CD4-positive, alpha-beta memory T cell (primary cell): ENCODE results near the gene DAP3. TPM values are rescaled to one million over a fixed set of nuclear protein-coding genes. Genes with fewer than 3 reads are reported as not detected.
"Not testable (repeated sequence)": the region's sequence is repeated elsewhere in the genome, so short reads cannot be mapped to it uniquely, and the experiment has no call there.

Experiments used
- CTCF ChIA-PET: fragments of 350-600 bp; sonication (Branson Sonifier 250); formaldehyde crosslinking; loops from one replicate; lab custom pipeline; 2021; ENCODE audit warnings: inconsistent platforms; ENCODE audit not compliant: partially characterized antibody; lab: Charles Lee
- POLR2A ChIA-PET: fragments of 350-600 bp; sonication (Branson Sonifier 250); formaldehyde crosslinking; loops from one replicate; lab custom pipeline; 2021; ENCODE audit not compliant: partially characterized antibody; lab: Charles Lee
- DNase-seq, 5 donors: peaks; one replicate each; pipeline versions ENCODE4 v3.0.0 to v3.0.0-alpha.2; 2020 to 2022; ENCODE audit warnings: mixed read lengths in 1 of 5
- H3K27ac ChIP-seq: one replicate; pipeline ENCODE4 v1.7.0; 2013; ENCODE audit warnings: low read depth, low read length
- H3K27me3 ChIP-seq: 2 replicates; pipeline ENCODE4 v1.7.0; 2013; ENCODE audit warnings: mild to moderate bottlenecking, low read length, moderate library complexity; ENCODE audit not compliant: insufficient read depth
- H3K36me3 ChIP-seq: 2 replicates; pipeline ENCODE4 v1.7.0; 2013; ENCODE audit warnings: mild to moderate bottlenecking, low read length, moderate library complexity; ENCODE audit not compliant: insufficient read depth
- H3K4me1 ChIP-seq: 2 replicates; pipeline ENCODE4 v1.7.0; 2013; ENCODE audit warnings: mild to moderate bottlenecking, low read length, moderate library complexity; ENCODE audit not compliant: insufficient read depth
- H3K4me3 ChIP-seq, 2 donors: one replicate each; pipeline ENCODE4 v1.7.0; 2013; ENCODE audit warnings: low read length in 2 of 2, mild to moderate bottlenecking in 1 of 2
- H3K9me3 ChIP-seq, 2 donors: one replicate each; pipeline ENCODE4 v1.7.0; 2013; ENCODE audit warnings: low read length in 2 of 2, control low read depth in 1 of 2; ENCODE audit not compliant: control insufficient read depth in 1 of 2
- H3K27ac Mint-ChIP-seq, 7 donors: one replicate each; pipeline ENCODE4 v1.8.0; 2020 to 2021; ENCODE audit warnings: mixed read lengths in 7 of 7, mild to moderate bottlenecking in 6 of 7, inconsistent platforms in 3 of 7, moderate library complexity in 3 of 7
- H3K27me3 Mint-ChIP-seq, 2 donors: one replicate each; pipeline ENCODE4 v1.8.0; 2020 to 2021; ENCODE audit warnings: mixed read lengths in 2 of 2
- H3K36me3 Mint-ChIP-seq, 2 donors: one replicate each; pipeline ENCODE4 v1.8.0; 2020 to 2021; ENCODE audit warnings: mixed read lengths in 2 of 2, inconsistent platforms in 1 of 2, mild to moderate bottlenecking in 1 of 2
- H3K4me1 Mint-ChIP-seq, 4 donors: one replicate each; pipeline ENCODE4 v1.8.0; 2020 to 2021; ENCODE audit warnings: mixed read lengths in 4 of 4, mild to moderate bottlenecking in 1 of 4
- H3K4me3 Mint-ChIP-seq, 8 donors: one replicate each; pipeline ENCODE4 v1.8.0; 2020 to 2021; ENCODE audit warnings: mixed read lengths in 8 of 8, mild to moderate bottlenecking in 7 of 8, moderate library complexity in 6 of 8, inconsistent platforms in 3 of 8
- H3K9me3 Mint-ChIP-seq, 8 donors: one replicate each; pipeline ENCODE4 v1.8.0; 2020 to 2021; ENCODE audit warnings: mixed read lengths in 8 of 8, mild to moderate bottlenecking in 5 of 8, inconsistent platforms in 3 of 8, moderate library complexity in 1 of 8
- intact Hi-C: fragments of 100-400 bp; cut with micrococcal nuclease; formaldehyde crosslinking; loops from one replicate; pipeline ENCODE4 v1.15.1; 2023
- polyA plus RNA-seq, 2 donors: library from polyadenylated mRNA; unstranded; fragments of 300-500 nt; fragmentation: Illumina TruSeq; gene quantifications; one replicate each; pipeline ENCODE4 v1.2.3, GENCODE V29; 2021
- total RNA-seq, 2 experiments: library from RNA; stranded (reverse); gene quantifications; one replicate each; pipeline ENCODE4 v1.2.3, GENCODE V29; 2021

Gene DAP3
- total and polyA plus RNA-seq, 4 experiments from 2014 or later = 102 to 177 (median 131) TPM

GRCh38 chr1:155741908-155742307 lies 53.0 kb downstream of the DAP3 start:
- CTCF ChIA-PET = no interaction called here
- POLR2A ChIA-PET = no interaction called here

GRCh38 chr1:155744711-155745283 lies 55.9 kb downstream of the DAP3 start:
- Histone ChIP-seq H3K9me3 (no peaks in the 10 kb centered on the region), H3K27me3 (no peaks in the 10 kb centered on the region), H3K4me3 (peak overlapping the region; percentile 21 to 97), H3K4me1 (peaks cover 6% of the 10 kb centered on the region), H3K36me3 (no peaks in the 10 kb centered on the region), H3K27ac (peak overlapping the region; percentile 77)
- ChIA-PET CTCF (interaction anchor here (1.0 to 1.7 kb wide), 4 partner anchors 16 to 107 kb away, joined by 3 to 4 read pairs (median 3); no protein-coding TSS in a partner anchor), POLR2A (interaction anchor here (0.5 to 1.5 kb wide), 9 partner anchors 9 to 579 kb away, joined by 3 to 9 read pairs (median 3); partner anchors contain the start of genes GON4L and YY1AP1)
- intact Hi-C loops = no loop called here
- no peak for DNase-seq
- H3K4me3 Mint-ChIP-seq = peak overlapping the region; percentile 95 to 99 (median 98)
- no peaks in the 10 kb centered on the region for H3K27me3 Mint-ChIP-seq
- peaks cover 0 to 17% (median under 1%) of the 10 kb centered on the region in 4 donors for H3K4me1 Mint-ChIP-seq
- H3K27ac Mint-ChIP-seq = peak overlapping the region; percentile 86 to 99 (median 97)
- peaks cover 5 to 21% of the 10 kb centered on the region in 2 donors for H3K36me3 Mint-ChIP-seq
- H3K9me3 Mint-ChIP-seq = no peaks in the 10 kb centered on the region

More at GRCh38 chr1:155741908-155742307, 53.0 kb downstream of the DAP3 start:
- no peak overlapping the region for H3K4me3 ChIP-seq
- H3K27ac ChIP-seq = no peak overlapping the region
- no peak for DNase-seq
- Mint-ChIP-seq H3K4me1 (peaks cover 0 to 8% (median under 1%) of the 10 kb centered on the region in 4 donors), H3K27ac (no peak overlapping the region), H3K36me3 (peaks cover 16 to 23% of the 10 kb centered on the region in 2 donors), H3K9me3 (no peaks in the 10 kb centered on the region), H3K4me3 (no peak overlapping the region), H3K27me3 (no peaks in the 10 kb centered on the region)
- intact Hi-C loops = no loop called here
- H3K4me1 ChIP-seq = peaks cover 6% of the 10 kb centered on the region
- H3K9me3 ChIP-seq = no peaks in the 10 kb centered on the region
- H3K36me3 ChIP-seq = no peaks in the 10 kb centered on the region
- H3K27me3 ChIP-seq = no peaks in the 10 kb centered on the region

GRCh38 chr1:155745284-155746228 lies 56.7 kb downstream of the DAP3 start:
- H3K4me1 ChIP-seq, H3K27me3 Mint-ChIP-seq, H3K9me3 ChIP-seq, H3K9me3 Mint-ChIP-seq, H3K27me3 ChIP-seq, H3K36me3 ChIP-seq, intact Hi-C loops: not testable (repeated sequence)
- peak; percentile 88 to 97 (median 89) for DNase-seq
- Histone ChIP-seq H3K4me3 (peak overlapping the region; percentile 21 to 97), H3K27ac (peak overlapping the region; percentile 77)
- POLR2A ChIA-PET = interaction anchor here (0.6 to 1.5 kb wide), 8 partner anchors 10 to 501 kb away, joined by 3 to 9 read pairs (median 3); partner anchors contain the start of genes GON4L and YY1AP1
- Mint-ChIP-seq H3K36me3 (peaks cover 5 to 21% of the 10 kb centered on the region in 2 donors), H3K4me1 (peaks cover 0 to 17% (median under 1%) of the 10 kb centered on the region in 4 donors), H3K27ac (peak overlapping the region; percentile 86 to 99 (median 97)), H3K4me3 (peak overlapping the region; percentile 95 to 99 (median 98))
- CTCF ChIA-PET = interaction anchor here (1.0 to 1.7 kb wide), 4 partner anchors 16 to 108 kb away, joined by 3 to 4 read pairs (median 3); no protein-coding TSS in a partner anchor

- DNase-seq, POLR2A ChIA-PET, H3K4me3 ChIP-seq, H3K27me3 Mint-ChIP-seq, H3K27ac ChIP-seq, H3K9me3 ChIP-seq, H3K4me1 ChIP-seq, intact Hi-C loops, H3K27me3 ChIP-seq, H3K36me3 ChIP-seq, CTCF ChIA-PET, H3K9me3 Mint-ChIP-seq: not testable (repeated sequence)
- Mint-ChIP-seq H3K36me3 (peaks cover 8 to 35% of the 10 kb centered on the region in 2 donors), H3K27ac (peak overlapping the region in 6 of 7 donors; percentile 17 to 75 (median 48)), H3K4me3 (peak overlapping the region in 5 of 8 donors; percentile 10 to 49 (median 25)), H3K4me1 (peaks cover 0 to 17% (median under 1%) of the 10 kb centered on the region in 4 donors)
Observed at GRCh38 chr1:155747586-155747985, 58.7 kb downstream of the DAP3 start.

DNA sequence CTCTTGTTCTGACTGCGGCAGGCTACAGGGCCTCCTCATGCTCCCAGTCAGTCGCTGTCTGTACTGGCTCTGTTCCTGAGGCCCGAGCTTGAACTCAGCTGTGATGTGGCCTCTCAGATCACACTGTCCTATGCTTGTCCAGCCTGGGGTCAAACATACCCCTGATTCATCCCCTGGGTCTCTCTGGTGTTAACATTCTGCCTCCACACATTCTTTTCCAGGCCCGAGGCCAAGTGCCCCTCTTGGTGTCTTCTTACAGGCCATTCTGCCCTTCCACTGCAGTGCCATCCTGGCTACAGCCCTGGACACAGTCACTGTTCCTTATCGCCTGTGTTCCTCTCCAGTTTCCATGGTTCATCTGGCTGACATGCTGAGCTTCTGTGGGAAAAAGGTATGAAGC lies 59.2 kb downstream of the DAP3 start:
- H3K27me3 ChIP-seq, CTCF ChIA-PET, POLR2A ChIA-PET, H3K9me3 ChIP-seq, H3K36me3 ChIP-seq, DNase-seq, H3K27me3 Mint-ChIP-seq, H3K4me1 ChIP-seq, H3K4me3 ChIP-seq, H3K27ac ChIP-seq, intact Hi-C loops, H3K9me3 Mint-ChIP-seq: not testable (repeated sequence)
- peaks cover 0 to 17% (median under 1%) of the 10 kb centered on the region in 4 donors for H3K4me1 Mint-ChIP-seq
- H3K27ac Mint-ChIP-seq = peak overlapping the region in 5 of 7 donors; percentile 38 to 82 (median 46)
- H3K36me3 Mint-ChIP-seq = peaks cover 12 to 40% of the 10 kb centered on the region in 2 donors
- peak overlapping the region in 5 of 8 donors; percentile 4 to 49 (median 17) for H3K4me3 Mint-ChIP-seq

DNA sequence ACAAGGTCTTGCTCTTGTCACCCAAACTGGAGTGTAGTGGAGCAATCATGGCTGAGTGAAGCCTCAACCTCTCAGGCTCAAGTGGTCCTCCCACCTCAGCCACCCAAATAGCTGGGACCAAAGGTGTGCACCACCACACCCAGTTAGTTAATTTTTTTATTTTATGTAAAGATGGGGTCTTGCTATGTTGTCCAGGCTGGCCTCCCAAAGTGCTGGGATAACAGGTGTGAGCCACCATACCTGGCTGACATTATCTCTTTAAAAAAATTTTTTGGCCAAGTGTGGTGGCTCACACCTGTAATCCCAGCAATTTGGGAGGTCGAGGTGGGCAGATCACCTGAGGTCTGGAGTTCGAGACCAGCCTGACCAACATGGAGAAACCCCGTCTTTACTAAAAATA lies 70.1 kb downstream of the DAP3 start:
- DNase-seq, H3K4me1 Mint-ChIP-seq, POLR2A ChIA-PET, H3K27me3 ChIP-seq, H3K9me3 Mint-ChIP-seq, H3K4me3 ChIP-seq, H3K27me3 Mint-ChIP-seq, H3K27ac ChIP-seq, H3K4me1 ChIP-seq, H3K9me3 ChIP-seq, H3K27ac Mint-ChIP-seq, CTCF ChIA-PET, H3K4me3 Mint-ChIP-seq, intact Hi-C loops: not testable (repeated sequence)
- H3K36me3 ChIP-seq = peaks cover 67% of the 10 kb centered on the region
- peaks cover 50 to 64% of the 10 kb centered on the region in 2 donors for H3K36me3 Mint-ChIP-seq
